Measurements from ENCODE around the gene MESD. TPM values are rescaled to one million over a fixed set of nuclear protein-coding genes. Genes with fewer than 3 reads are reported as not detected.

MESD gene
- total RNA-seq, 6 experiments from 2014 or later = 31.8 to 42.1 (median 38.3) TPM

DNA sequence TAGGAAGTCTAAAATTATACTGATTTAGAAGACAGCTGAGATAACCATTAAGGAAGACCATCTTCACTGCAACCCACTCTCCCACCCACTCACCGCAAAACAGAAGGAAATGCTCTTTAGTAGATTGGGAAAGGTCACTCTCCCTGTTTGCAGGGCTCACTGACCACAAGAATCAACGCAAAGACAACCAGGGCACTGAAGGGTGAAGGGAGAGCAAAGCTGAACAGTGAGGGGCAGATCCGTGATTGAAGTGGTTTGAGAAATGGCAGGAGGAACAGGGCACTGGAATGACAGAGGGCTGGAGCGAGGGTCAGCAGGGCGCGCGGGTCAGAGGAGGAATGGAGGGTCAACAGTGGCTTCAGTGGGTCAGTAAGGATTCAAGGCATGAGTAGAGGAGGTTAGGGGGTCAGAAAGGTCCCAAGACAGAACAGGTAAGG is 520 bp downstream of the MESD start:
- peaks cover 69% of the 10 kb centered on the region for H3K4me1 Mint-ChIP-seq (ENCODE audit: low read depth)
- no peaks in the 10 kb centered on the region for H3K27me3 Mint-ChIP-seq (ENCODE audit: insufficient read depth)
- H3K9me3 Mint-ChIP-seq = no peaks in the 10 kb centered on the region
- TF ChIP-seq CTCF (IDR thresholded peaks at IDR 0.05) = no peak
- H3K36me3 Mint-ChIP-seq (ENCODE audit: low read depth) = peaks cover 10% of the 10 kb centered on the region
- H3K27ac Mint-ChIP-seq = peak overlapping the region; percentile 82
- DNase-seq = no peak
- H3K4me3 Mint-ChIP-seq = peak overlapping the region; percentile 98

GRCh38 chr15:80988148-80988796 is 1.3 kb downstream of the MESD start:
- DNase-seq = no peak
- no peaks in the 10 kb centered on the region for H3K9me3 Mint-ChIP-seq
- no peaks in the 10 kb centered on the region for H3K27me3 Mint-ChIP-seq (ENCODE audit: insufficient read depth)
- TF ChIP-seq CTCF (IDR thresholded peaks at IDR 0.05) = no peak
- H3K4me1 Mint-ChIP-seq (ENCODE audit: low read depth) = peaks cover 74% of the 10 kb centered on the region
- peaks cover 10% of the 10 kb centered on the region for H3K36me3 Mint-ChIP-seq (ENCODE audit: low read depth)
- peak overlapping the region; percentile 82 for H3K27ac Mint-ChIP-seq
- peak overlapping the region; percentile 98 for H3K4me3 Mint-ChIP-seq

DNA sequence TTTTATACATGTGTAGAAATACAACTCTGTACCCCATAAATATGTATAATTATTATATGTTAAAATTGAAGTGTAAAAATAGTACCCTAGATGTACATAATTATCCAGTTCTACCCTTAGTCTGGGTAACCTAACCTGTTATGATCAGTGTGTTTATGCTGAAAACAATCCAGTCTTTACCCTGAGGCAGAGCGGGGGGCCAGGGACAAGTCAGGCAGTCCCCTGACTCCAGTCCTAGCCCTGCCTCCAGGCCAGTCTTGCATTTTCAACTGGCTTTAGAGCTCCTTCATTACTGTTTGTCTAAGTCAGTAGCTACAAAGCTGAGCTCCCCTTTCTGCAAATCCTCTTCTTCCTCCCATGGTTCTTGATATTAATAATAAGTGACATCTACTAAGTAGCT is 3.1 kb downstream of the MESD start:
- Mint-ChIP-seq H3K27ac (no peak overlapping the region), H3K27me3 (ENCODE audit: insufficient read depth) (no peaks in the 10 kb centered on the region), H3K4me1 (ENCODE audit: low read depth) (peaks cover 70% of the 10 kb centered on the region), H3K9me3 (no peaks in the 10 kb centered on the region), H3K36me3 (ENCODE audit: low read depth) (peaks cover 15% of the 10 kb centered on the region), H3K4me3 (no peak overlapping the region)
- DNase-seq = no peak
- no peak for TF ChIP-seq CTCF (IDR thresholded peaks at IDR 0.05)

GRCh38 chr15:80985981-80986380 is 3.6 kb downstream of the MESD start:
- no peaks in the 10 kb centered on the region for H3K9me3 Mint-ChIP-seq
- peaks cover 15% of the 10 kb centered on the region for H3K36me3 Mint-ChIP-seq (ENCODE audit: low read depth)
- peaks cover 65% of the 10 kb centered on the region for H3K4me1 Mint-ChIP-seq (ENCODE audit: low read depth)
- no peak overlapping the region for H3K4me3 Mint-ChIP-seq
- no peak for DNase-seq
- no peak overlapping the region for H3K27ac Mint-ChIP-seq
- TF ChIP-seq CTCF (IDR thresholded peaks at IDR 0.05) = no peak
- no peaks in the 10 kb centered on the region for H3K27me3 Mint-ChIP-seq (ENCODE audit: insufficient read depth)

DNA sequence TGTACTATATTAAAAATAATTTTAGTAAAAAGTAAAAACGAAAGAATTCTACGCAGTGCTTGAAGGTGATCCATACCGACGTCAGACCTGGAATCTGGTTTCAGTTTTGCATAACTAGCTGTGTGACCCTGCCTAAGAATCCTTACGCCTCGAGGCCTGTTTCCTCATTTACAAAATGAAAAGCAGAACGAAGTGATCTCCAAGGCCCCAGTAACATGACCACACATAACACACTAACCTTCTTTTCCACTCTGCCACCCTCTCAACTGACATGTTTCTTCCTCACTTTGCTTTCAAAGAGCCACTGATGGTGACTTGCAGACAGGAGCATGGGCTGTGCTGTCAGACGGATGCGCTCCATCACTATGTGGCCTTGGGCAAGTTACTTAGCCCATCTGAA is 4.8 kb downstream of the MESD start:
- DNase-seq = peak; percentile 27
- H3K36me3 Mint-ChIP-seq (ENCODE audit: low read depth) = peaks cover 19% of the 10 kb centered on the region
- no peaks in the 10 kb centered on the region for H3K27me3 Mint-ChIP-seq (ENCODE audit: insufficient read depth)
- peaks cover 59% of the 10 kb centered on the region for H3K4me1 Mint-ChIP-seq (ENCODE audit: low read depth)
- no peaks in the 10 kb centered on the region for H3K9me3 Mint-ChIP-seq
- H3K4me3 Mint-ChIP-seq = peak overlapping the region; percentile 81
- peak overlapping the region; percentile 80 for H3K27ac Mint-ChIP-seq
- TF ChIP-seq CTCF (IDR thresholded peaks at IDR 0.05) = no peak
